Measurements from ENCODE around the gene LILRB5. TPM values are rescaled to one million over a fixed set of nuclear protein-coding genes. Genes with fewer than 3 reads are reported as not detected.
A peak's percentile ranks its signal among the peaks of the same experiment; 100 is the strongest.
"Not testable (repeated sequence)": the region's sequence is repeated elsewhere in the genome, so short reads cannot be mapped to it uniquely, and the experiment has no call there.

Gene LILRB5
- total RNA-seq, 2 donors from 2014 or later = 2.6 to 12.0 TPM

- peak; percentile 23 for DNase-seq (ENCODE audit: low spot score)
- Histone ChIP-seq H3K4me3 (no peak overlapping the region), H3K4me1 (no peaks in the 10 kb centered on the region), H3K9me3 (no peaks in the 10 kb centered on the region), H3K36me3 (no peaks in the 10 kb centered on the region), H3K27me3 (no peaks in the 10 kb centered on the region), H3K27ac (no peak overlapping the region)
- TF ChIP-seq CTCF (IDR thresholded peaks at IDR 0.05) = no peak
Measured at GRCh38 chr19:54252845-54253244, 4.2 kb downstream of the LILRB5 start.

- no peaks in the 10 kb centered on the region for H3K4me1 ChIP-seq
- H3K27ac ChIP-seq = no peak overlapping the region
- no peaks in the 10 kb centered on the region for H3K36me3 ChIP-seq
- DNase-seq (ENCODE audit: low spot score) = peak; percentile 9
- TF ChIP-seq CTCF (IDR thresholded peaks at IDR 0.05) = no peak
- H3K27me3 ChIP-seq = no peaks in the 10 kb centered on the region
- no peak overlapping the region for H3K4me3 ChIP-seq
- no peaks in the 10 kb centered on the region for H3K9me3 ChIP-seq
Measured at GRCh38 chr19:54252243-54252642, 4.8 kb downstream of the LILRB5 start.

GRCh38 chr19:54248016-54248601 lies 9.0 kb downstream of the LILRB5 start:
- Histone ChIP-seq H3K36me3 (no peaks in the 10 kb centered on the region), H3K27ac (no peak overlapping the region), H3K9me3 (no peaks in the 10 kb centered on the region), H3K4me3 (no peak overlapping the region), H3K27me3 (no peaks in the 10 kb centered on the region), H3K4me1 (no peaks in the 10 kb centered on the region)
- no peak for TF ChIP-seq CTCF (IDR thresholded peaks at IDR 0.05)
- peak; percentile 64 for DNase-seq (ENCODE audit: low spot score)

GRCh38 chr19:54247106-54247930 lies 9.8 kb downstream of the LILRB5 start:
- TF ChIP-seq CTCF (IDR thresholded peaks at IDR 0.05) = no peak
- no peaks in the 10 kb centered on the region for H3K27me3 ChIP-seq
- no peak overlapping the region for H3K4me3 ChIP-seq
- H3K9me3 ChIP-seq = no peaks in the 10 kb centered on the region
- H3K4me1 ChIP-seq = no peaks in the 10 kb centered on the region
- no peak overlapping the region for H3K27ac ChIP-seq
- DNase-seq (ENCODE audit: low spot score) = peak; percentile 43
- no peaks in the 10 kb centered on the region for H3K36me3 ChIP-seq

DNA sequence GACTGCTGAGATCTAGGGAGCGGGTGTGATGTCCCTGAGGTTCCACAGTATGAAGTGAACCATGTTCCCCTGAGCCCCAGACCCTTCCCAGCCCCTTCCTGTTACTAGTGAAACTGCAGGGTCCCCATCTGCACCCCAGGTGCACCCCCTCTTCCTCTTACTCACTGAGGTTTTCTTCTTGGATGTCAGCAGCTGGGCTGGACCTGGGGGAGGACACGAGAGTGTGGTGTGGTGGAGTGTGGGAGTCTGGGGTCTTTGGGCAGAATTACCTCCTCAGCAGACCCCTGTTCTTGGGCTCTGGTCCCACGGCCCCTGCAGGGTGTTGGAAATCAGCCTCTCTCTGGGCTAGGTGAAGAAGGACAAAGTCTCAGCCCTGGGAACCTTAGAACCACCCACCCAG lies 11.1 kb downstream of the LILRB5 start:
- DNase-seq (ENCODE audit: low spot score) = peak; percentile 30
- H3K36me3 ChIP-seq = no peaks in the 10 kb centered on the region
- TF ChIP-seq CTCF (IDR thresholded peaks at IDR 0.05) = no peak

GRCh38 chr19:54243809-54244208 lies 13.3 kb downstream of the LILRB5 start:
- not testable (repeated sequence) for H3K4me1 ChIP-seq; DNase-seq (ENCODE audit: low spot score); H3K36me3 ChIP-seq; H3K27me3 ChIP-seq; H3K27ac ChIP-seq; H3K9me3 ChIP-seq; H3K4me3 ChIP-seq

More for the DNA sequence above, 11.1 kb downstream of the LILRB5 start:
- Histone ChIP-seq H3K27ac (no peak overlapping the region), H3K27me3 (no peaks in the 10 kb centered on the region), H3K4me3 (no peak overlapping the region), H3K9me3 (no peaks in the 10 kb centered on the region), H3K4me1 (no peaks in the 10 kb centered on the region)

- H3K36me3 ChIP-seq; H3K9me3 ChIP-seq; DNase-seq (ENCODE audit: low spot score); H3K4me3 ChIP-seq; H3K27me3 ChIP-seq; H3K27ac ChIP-seq; H3K4me1 ChIP-seq: not testable (repeated sequence)
Measured at GRCh38 chr19:54242646-54243045, 14.4 kb downstream of the LILRB5 start, which contains the start of gene LILRA6. Gene LILRA6, minus strand, starts transcription at chr19:54242790.

- H3K36me3 ChIP-seq; H3K9me3 ChIP-seq; H3K4me3 ChIP-seq; DNase-seq (ENCODE audit: low spot score); H3K27ac ChIP-seq; H3K4me1 ChIP-seq; H3K27me3 ChIP-seq: not testable (repeated sequence)
Measured at GRCh38 chr19:54242234-54242633, 14.8 kb downstream of the LILRB5 start.
